ENCODE measurements around the gene FOXK2.
"Not testable (repeated sequence)": the region's sequence is repeated elsewhere in the genome, so short reads cannot be mapped to it uniquely, and the experiment has no call there.

Gene FOXK2

GRCh38 chr17:82583720-82584234, 64.2 kb downstream of the FOXK2 start:
- TF ChIP-seq CSDC2 (CRISPR knock-in tag; IDR thresholded peaks at IDR 0.05) = no peak
- no peak for TF ChIP-seq ZNF8 (CRISPR knock-in tag; IDR thresholded peaks at IDR 0.05)
- no peak for ATAC-seq

- not testable (repeated sequence) for ATAC-seq
Observed at GRCh38 chr17:82585935-82586575, 66.5 kb downstream of the FOXK2 start.

DNA sequence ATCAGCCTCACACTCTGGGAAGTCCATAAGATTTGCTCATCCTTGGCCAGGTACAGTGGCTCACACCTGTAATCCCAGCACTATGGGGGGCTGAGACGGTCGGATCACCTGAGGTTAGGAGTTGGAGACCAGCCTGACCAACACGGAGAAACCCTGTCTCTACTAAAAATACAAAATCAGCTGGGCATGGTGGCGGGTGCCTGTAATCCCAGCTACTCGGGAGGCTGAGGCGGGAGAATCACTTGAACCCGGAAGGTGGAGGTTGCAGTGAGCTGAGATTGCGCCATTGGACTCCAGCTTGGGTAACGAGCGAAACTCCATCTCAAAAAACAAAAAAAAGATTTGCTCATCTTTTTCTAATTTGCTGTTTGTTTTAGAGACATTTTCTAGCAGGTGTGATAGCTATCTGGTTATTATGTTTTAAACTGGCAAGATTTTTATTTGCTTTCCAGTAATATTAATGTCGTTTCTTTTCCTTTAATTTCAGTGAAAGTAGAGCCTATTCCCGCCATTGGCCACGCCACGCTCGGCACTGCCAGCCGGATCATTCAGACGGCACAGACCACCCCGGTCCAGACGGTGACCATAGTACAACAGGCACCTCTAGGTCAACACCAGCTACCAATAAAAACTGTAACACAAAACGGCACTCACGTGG, 67.2 kb downstream of the FOXK2 start:
- TF ChIP-seq ZC3H10 (CRISPR knock-in tag; IDR thresholded peaks at IDR 0.05) = no peak
- TF ChIP-seq GLIS3 (CRISPR knock-in tag; IDR thresholded peaks at IDR 0.05) = no peak
- no peak for TF ChIP-seq OSR1 (CRISPR knock-in tag; IDR thresholded peaks at IDR 0.05)
- TF ChIP-seq ZNF70 (CRISPR knock-in tag; IDR thresholded peaks at IDR 0.05) = no peak
- TF ChIP-seq, protein P1, sequence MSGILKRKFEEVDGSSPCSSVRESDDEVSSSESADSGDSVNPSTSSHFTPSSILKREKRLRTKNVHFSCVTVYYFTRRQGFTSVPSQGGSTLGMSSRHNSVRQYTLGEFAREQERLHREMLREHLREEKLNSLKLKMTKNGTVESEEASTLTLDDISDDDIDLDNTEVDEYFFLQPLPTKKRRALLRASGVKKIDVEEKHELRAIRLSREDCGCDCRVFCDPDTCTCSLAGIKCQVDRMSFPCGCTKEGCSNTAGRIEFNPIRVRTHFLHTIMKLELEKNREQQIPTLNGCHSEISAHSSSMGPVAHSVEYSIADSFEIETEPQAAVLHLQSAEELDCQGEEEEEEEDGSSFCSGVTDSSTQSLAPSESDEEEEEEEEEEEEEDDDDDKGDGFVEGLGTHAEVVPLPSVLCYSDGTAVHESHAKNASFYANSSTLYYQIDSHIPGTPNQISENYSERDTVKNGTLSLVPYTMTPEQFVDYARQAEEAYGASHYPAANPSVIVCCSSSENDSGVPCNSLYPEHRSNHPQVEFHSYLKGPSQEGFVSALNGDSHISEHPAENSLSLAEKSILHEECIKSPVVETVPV (CRISPR knock-in tag; IDR thresholded peaks at IDR 0.05) = no peak
- no peak for TF ChIP-seq ESRRG (CRISPR knock-in tag; IDR thresholded peaks at IDR 0.05)
- no peak for TF ChIP-seq ZFP3 (CRISPR knock-in tag; IDR thresholded peaks at IDR 0.05)
- no peak for TF ChIP-seq ZFP30 (CRISPR knock-in tag; IDR thresholded peaks at IDR 0.05)
- TF ChIP-seq CSDC2 (CRISPR knock-in tag; IDR thresholded peaks at IDR 0.05) = no peak
- TF ChIP-seq SNAI2 (CRISPR knock-in tag; IDR thresholded peaks at IDR 0.05) = no peak
- no peak for TF ChIP-seq PPARA (CRISPR knock-in tag; IDR thresholded peaks at IDR 0.05; ENCODE audit: borderline replicate concordance)

GRCh38 chr17:82587234-82588086, 67.9 kb downstream of the FOXK2 start:
- TF ChIP-seq ZNF565 (CRISPR knock-in tag; conservative IDR thresholded peaks at IDR 0.05; ENCODE audit: low read depth) = no peak
- TF ChIP-seq ZNF70 (CRISPR knock-in tag; IDR thresholded peaks at IDR 0.05) = no peak
- TF ChIP-seq ZNF8 (CRISPR knock-in tag; IDR thresholded peaks at IDR 0.05) = no peak
- no peak for TF ChIP-seq ZC3H10 (CRISPR knock-in tag; IDR thresholded peaks at IDR 0.05)
- TF ChIP-seq GLIS3 (CRISPR knock-in tag; IDR thresholded peaks at IDR 0.05) = no peak
- no peak for TF ChIP-seq ESRRG (CRISPR knock-in tag; IDR thresholded peaks at IDR 0.05)
- TF ChIP-seq, protein P2, sequence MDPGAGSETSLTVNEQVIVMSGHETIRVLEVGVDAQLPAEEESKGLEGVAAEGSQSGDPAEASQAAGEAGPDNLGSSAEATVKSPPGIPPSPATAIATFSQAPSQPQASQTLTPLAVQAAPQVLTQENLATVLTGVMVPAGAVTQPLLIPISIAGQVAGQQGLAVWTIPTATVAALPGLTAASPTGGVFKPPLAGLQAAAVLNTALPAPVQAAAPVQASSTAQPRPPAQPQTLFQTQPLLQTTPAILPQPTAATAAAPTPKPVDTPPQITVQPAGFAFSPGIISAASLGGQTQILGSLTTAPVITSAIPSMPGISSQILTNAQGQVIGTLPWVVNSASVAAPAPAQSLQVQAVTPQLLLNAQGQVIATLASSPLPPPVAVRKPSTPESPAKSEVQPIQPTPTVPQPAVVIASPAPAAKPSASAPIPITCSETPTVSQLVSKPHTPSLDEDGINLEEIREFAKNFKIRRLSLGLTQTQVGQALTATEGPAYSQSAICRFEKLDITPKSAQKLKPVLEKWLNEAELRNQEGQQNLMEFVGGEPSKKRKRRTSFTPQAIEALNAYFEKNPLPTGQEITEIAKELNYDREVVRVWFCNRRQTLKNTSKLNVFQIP (CRISPR knock-in tag; IDR thresholded peaks at IDR 0.05; ENCODE audit: borderline replicate concordance, low read depth) = no peak
- TF ChIP-seq ZFP30 (CRISPR knock-in tag; IDR thresholded peaks at IDR 0.05) = no peak
- no peak for TF ChIP-seq SNAI2 (CRISPR knock-in tag; IDR thresholded peaks at IDR 0.05)
- no peak for TF ChIP-seq ZFP3 (CRISPR knock-in tag; IDR thresholded peaks at IDR 0.05)
- no peak for TF ChIP-seq TSHZ2 (CRISPR knock-in tag; IDR thresholded peaks at IDR 0.05)
- no peak for TF ChIP-seq TCF4 (CRISPR knock-in tag; IDR thresholded peaks at IDR 0.05; ENCODE audit: borderline replicate concordance)
- no peak for TF ChIP-seq BACH2 (CRISPR knock-in tag; IDR thresholded peaks at IDR 0.05; ENCODE audit: borderline replicate concordance)
- TF ChIP-seq, protein P1 (CRISPR knock-in tag; IDR thresholded peaks at IDR 0.05) = no peak
- no peak for TF ChIP-seq PATZ1 (CRISPR knock-in tag; IDR thresholded peaks at IDR 0.05; ENCODE audit: borderline replicate concordance)
- TF ChIP-seq OSR1 (CRISPR knock-in tag; IDR thresholded peaks at IDR 0.05) = no peak
- TF ChIP-seq TOX (CRISPR knock-in tag; IDR thresholded peaks at IDR 0.05; ENCODE audit: borderline replicate concordance) = no peak
- no peak for TF ChIP-seq PPARA (CRISPR knock-in tag; IDR thresholded peaks at IDR 0.05; ENCODE audit: borderline replicate concordance)
- TF ChIP-seq CREB5 (CRISPR knock-in tag; IDR thresholded peaks at IDR 0.05; ENCODE audit: low read depth) = no peak
- ATAC-seq = no peak

More for the DNA sequence above, 67.2 kb downstream of the FOXK2 start:
- ATAC-seq = no peak

Data from SK-N-SH treated with all-trans-retinoic acid at 6 μM for 48 hours (cell line).